HL-60 (cell line): ENCODE results near the gene HSP90B1.

Experiments
- CTCF ChIP-seq: IDR thresholded peaks from one replicate; pipeline ENCODE4 v1.5.1; 2011; ENCODE audit warnings: low read length, control low read depth, inconsistent platforms; ENCODE audit not compliant: insufficient read depth
- GABPA ChIP-seq: IDR thresholded peaks from 2 replicates; pipeline ENCODE4 v1.6.1; 2012; ENCODE audit warnings: low read depth
- POLR2AphosphoS5 ChIP-seq: IDR thresholded peaks from 2 replicates; pipeline ENCODE4 v1.6.1; 2012; ENCODE audit warnings: low read depth

GRCh38 chr12:103952497-103952896 is 22.3 kb downstream of the HSP90B1 start:
- TF ChIP-seq CTCF (no peak), POLR2AphosphoS5 (no peak), GABPA (no peak)
